GM12873 (cell line): ENCODE results near the gene PTPRG.

Source experiments
- CTCF ChIP-seq: IDR thresholded peaks from 2 replicates; pipeline ENCODE4 v1.5.1; 2012; ENCODE audit warnings: low read depth, mild to moderate bottlenecking, moderate library complexity, low read length, control low read depth; ENCODE audit not compliant: insufficient read depth; ENCODE audit errors: missing control alignments

Gene PTPRG

DNA sequence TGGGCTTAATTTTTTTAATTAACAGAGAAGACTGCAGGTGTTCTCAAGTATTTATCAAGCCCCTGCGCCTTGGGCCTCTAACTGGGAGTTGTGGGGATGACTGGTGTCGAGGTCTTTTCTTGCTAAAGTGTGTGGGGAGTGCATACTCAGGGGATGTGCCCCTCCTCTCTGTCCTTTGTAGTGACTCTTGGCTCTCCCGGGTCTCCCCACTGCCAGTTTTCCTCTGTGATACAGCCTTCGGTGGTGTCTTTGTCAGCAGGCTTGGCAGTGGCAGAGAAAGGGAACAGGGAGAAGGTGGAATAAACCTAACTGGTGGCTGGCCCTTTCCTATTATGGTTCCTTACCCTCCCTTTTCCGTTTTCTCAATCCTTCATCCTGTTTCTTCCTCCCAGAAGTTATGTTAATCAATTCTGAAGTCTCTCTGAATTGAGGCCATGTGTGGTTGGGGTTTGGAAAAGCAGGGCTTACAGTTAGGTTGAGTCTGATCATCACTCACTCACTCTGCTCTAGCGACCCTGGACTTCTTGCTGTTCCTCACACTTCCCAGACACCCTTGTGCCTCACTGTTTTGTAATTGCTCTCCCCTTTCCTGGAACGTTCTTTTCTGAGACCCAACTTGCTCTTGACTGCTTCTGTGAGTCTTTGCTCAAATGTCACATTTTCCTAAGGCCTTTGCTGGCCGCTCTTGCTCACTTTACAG lies 158.1 kb downstream of the PTPRG start:
- no peak for TF ChIP-seq CTCF

DNA sequence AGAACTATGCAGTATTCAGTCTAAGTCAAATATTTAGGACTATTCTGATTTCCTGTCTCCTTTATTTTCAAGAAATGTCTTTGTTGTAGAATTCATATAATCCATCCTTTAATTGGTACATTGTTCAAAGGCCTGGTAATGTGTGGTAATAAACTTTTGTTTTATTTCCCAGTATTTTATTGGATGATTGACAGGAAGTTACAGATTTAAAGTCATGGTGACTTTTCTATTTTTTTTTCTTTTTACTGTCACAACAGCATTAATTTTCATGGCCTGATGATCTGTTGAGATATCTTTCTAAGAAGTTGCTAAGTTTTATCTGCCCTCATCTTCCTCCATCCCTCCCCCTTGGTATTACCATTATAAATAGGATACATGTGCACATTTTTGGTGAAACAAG lies 161.7 kb downstream of the PTPRG start:
- TF ChIP-seq CTCF, result no peak

DNA sequence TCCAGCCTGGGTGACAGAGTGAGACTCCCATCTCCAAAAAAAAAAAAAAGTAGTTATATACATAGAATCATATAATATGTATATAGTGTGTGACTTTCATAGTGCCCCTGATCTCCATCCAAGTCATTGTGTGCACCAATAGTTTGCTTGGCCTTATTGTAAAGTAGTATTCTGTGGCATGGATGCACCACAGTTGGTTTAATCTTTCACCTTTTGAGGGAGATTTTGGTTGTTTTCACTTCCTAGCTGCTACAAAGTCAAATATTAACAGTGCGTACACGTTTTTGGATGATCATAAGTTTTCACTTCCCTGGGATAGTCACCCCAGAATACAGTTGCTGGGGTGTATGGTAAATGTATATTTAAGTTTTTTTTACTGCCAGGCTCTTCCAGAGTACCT lies 162.8 kb downstream of the PTPRG start:
- TF ChIP-seq CTCF, result no peak

GRCh38 chr3:61724801-61725200 lies 163.4 kb downstream of the PTPRG start:
- no peak for TF ChIP-seq CTCF

DNA sequence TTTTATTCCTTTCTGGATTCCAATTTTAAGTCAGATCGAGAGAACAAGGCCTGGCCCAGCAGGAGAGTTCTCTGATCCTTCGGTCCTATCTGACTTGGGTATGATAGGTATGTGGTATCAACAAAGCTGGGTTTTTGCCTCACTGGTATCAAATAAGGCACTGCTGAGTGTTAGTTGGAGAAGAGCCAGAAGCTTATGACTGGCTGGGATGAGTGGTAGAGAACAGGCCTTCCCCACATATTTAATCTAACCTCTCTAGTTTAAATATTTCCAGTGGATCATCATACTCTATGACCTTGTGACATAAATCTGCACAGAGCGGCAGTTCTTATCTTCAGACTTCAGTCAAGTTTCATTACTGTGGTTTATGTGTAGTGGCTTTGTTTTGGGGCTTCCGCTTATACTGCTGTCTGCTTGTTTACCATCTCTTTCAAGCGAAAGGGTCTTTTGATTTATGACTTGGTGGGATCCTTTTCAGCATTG lies 164.5 kb downstream of the PTPRG start:
- TF ChIP-seq CTCF, result no peak

GRCh38 chr3:61727435-61727834 lies 166.1 kb downstream of the PTPRG start:
- no peak for TF ChIP-seq CTCF

DNA sequence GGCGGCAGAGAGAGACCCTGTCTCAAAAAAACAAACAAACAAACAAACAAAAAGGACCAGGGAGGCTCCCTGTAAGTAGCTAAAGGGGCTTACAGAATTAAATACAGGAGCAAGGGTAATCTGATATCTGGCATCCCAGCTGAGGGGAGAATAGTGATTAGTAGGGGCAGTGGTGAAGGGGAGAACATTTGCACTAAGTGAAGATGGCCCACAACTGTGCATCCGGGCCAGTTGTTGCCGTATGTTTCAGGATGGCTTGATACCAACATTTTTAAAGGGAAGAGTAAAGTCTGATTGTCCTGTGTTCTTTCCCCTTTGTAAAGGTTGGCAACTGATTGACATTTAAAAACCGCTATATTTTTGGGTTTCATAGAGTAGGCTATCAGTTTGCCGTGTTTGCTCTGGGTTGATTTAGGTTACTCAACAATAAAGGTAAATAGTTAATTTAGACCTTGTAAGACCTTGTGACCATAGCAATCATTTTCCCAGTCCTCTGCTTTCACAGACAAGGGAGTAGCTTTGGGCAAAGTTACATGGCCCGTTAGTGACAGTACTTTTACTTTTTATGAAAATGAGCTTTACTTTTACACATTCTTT lies 167.8 kb downstream of the PTPRG start:
- no peak for TF ChIP-seq CTCF
